HEK293T (cell line): ENCODE results near the gene UBXN2A.

ENCODE experiments used
- CTCF ChIA-PET: fragments of 350-600 bp; formaldehyde crosslinking; extraction: SDS; loops from one replicate; lab custom pipeline; 2021; ENCODE audit warnings: antibody characterized with exemption, inconsistent platforms; lab: Yijun Ruan, JAX
- POLR2A ChIA-PET: fragments of 350-600 bp; formaldehyde crosslinking; extraction: SDS; loops from one replicate; lab custom pipeline; 2020; ENCODE audit warnings: antibody characterized with exemption, inconsistent platforms; lab: Yijun Ruan, JAX
- DNase-seq: peaks from one replicate; pipeline ENCODE4 v3.0.0; 2012; ENCODE audit warnings: mixed read lengths; ENCODE audit errors: extremely low spot score
- ARNT ChIP-seq: fragments of 450-650 bp; IDR thresholded peaks from 2 replicates; pipeline ENCODE4 v1.6.1; 2017; ENCODE audit warnings: mild to moderate bottlenecking
- BHLHE40 ChIP-seq: fragments of 450-650 bp; IDR thresholded peaks from 2 replicates; pipeline ENCODE4 v1.6.1; 2016; ENCODE audit warnings: mild to moderate bottlenecking, moderate library complexity, borderline replicate concordance
- CTBP1 ChIP-seq: fragments of 450-650 bp; IDR thresholded peaks from 2 replicates; pipeline ENCODE4 v1.6.1; 2016; ENCODE audit warnings: borderline replicate concordance
- ELF4 ChIP-seq: fragments of 450-650 bp; IDR thresholded peaks from 2 replicates; pipeline ENCODE4 v1.6.1; 2017; ENCODE audit warnings: antibody characterized with exemption
- FOXA1 ChIP-seq: fragments of 450-650 bp; IDR thresholded peaks from 2 replicates; pipeline ENCODE4 v1.6.1; 2016; ENCODE audit warnings: mild to moderate bottlenecking
- FOXK2 ChIP-seq: fragments of 450-650 bp; IDR thresholded peaks from 2 replicates; pipeline ENCODE4 v1.6.1; 2016; ENCODE audit warnings: mild to moderate bottlenecking
- FOXM1 ChIP-seq: fragments of 450-650 bp; IDR thresholded peaks from 2 replicates; pipeline ENCODE4 v1.6.1; 2017; ENCODE audit warnings: mild to moderate bottlenecking, borderline replicate concordance
- HDGF ChIP-seq: fragments of 450-650 bp; IDR thresholded peaks from 2 replicates; pipeline ENCODE4 v1.6.1; 2017; ENCODE audit warnings: antibody characterized with exemption, borderline replicate concordance
- L3MBTL2 ChIP-seq: fragments of 450-650 bp; conservative IDR thresholded peaks from 2 replicates; pipeline ENCODE4 v1.6.1; 2016; ENCODE audit warnings: mild to moderate bottlenecking
- LEF1 ChIP-seq: fragments of 450-650 bp; IDR thresholded peaks from 2 replicates; pipeline ENCODE4 v1.6.1; 2017; ENCODE audit warnings: mild to moderate bottlenecking, borderline replicate concordance
- NFRKB ChIP-seq: fragments of 450-650 bp; IDR thresholded peaks from 2 replicates; pipeline ENCODE4 v1.6.1; 2016; ENCODE audit warnings: mild to moderate bottlenecking, moderate library complexity
- SP1 ChIP-seq: fragments of 450-650 bp; IDR thresholded peaks from 2 replicates; pipeline ENCODE4 v1.6.1; 2017
- SUZ12 ChIP-seq: fragments of 450-650 bp; IDR thresholded peaks from 2 replicates; pipeline ENCODE4 v1.6.1; 2016; ENCODE audit warnings: mild to moderate bottlenecking
- TARDBP ChIP-seq: fragments of 450-650 bp; IDR thresholded peaks from 2 replicates; pipeline ENCODE4 v1.6.1; 2016
- ZNF384 ChIP-seq: fragments of 450-650 bp; IDR thresholded peaks from 2 replicates; pipeline ENCODE4 v1.6.1; 2016
- TF ChIP-seq, protein P1 (sequence below): fragments of 450-650 bp; IDR thresholded peaks from 2 replicates; pipeline ENCODE4 v1.6.1; 2016

The UBXN2A gene

DNA sequence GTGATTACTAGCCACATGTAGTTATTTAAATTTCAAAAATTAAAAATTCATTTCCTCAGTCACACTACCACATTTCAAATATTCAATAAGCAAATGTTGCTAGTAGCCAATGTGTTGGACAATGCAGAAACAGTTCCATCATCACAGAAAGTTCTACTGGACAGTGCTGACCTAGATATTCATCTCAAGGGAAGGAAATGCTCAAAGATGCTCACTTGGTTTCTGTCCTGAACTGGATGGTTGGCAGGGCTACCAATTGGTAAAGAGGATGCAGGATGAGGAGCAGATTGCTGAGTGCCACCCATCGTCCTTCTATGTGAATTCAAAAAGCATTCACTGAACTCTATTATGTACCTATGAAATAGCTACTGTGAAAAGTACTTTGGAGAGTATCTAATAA is 6.0 kb upstream of the UBXN2A start:
- ChIA-PET POLR2A (interaction anchor here (1.8 kb wide), 1 partner anchor 113 kb away, joined by 4 read pairs; the partner anchor contains the start of gene WDCP), CTCF (no interaction called here)
- no peak for TF ChIP-seq TARDBP
- TF ChIP-seq FOXA1 = no peak
- TF ChIP-seq NFRKB = no peak
- no peak for TF ChIP-seq ARNT
- TF ChIP-seq, protein P1, sequence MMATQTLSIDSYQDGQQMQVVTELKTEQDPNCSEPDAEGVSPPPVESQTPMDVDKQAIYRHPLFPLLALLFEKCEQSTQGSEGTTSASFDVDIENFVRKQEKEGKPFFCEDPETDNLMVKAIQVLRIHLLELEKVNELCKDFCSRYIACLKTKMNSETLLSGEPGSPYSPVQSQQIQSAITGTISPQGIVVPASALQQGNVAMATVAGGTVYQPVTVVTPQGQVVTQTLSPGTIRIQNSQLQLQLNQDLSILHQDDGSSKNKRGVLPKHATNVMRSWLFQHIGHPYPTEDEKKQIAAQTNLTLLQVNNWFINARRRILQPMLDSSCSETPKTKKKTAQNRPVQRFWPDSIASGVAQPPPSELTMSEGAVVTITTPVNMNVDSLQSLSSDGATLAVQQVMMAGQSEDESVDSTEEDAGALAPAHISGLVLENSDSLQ = no peak
- TF ChIP-seq ELF4 = no peak
- TF ChIP-seq SP1 = no peak
- TF ChIP-seq SUZ12 = no peak
- TF ChIP-seq LEF1 = no peak
- no peak for TF ChIP-seq HDGF
- TF ChIP-seq FOXM1 = no peak
- no peak for TF ChIP-seq BHLHE40
- TF ChIP-seq ZNF384 = no peak
- no peak for TF ChIP-seq CTBP1
- no peak for DNase-seq

DNA sequence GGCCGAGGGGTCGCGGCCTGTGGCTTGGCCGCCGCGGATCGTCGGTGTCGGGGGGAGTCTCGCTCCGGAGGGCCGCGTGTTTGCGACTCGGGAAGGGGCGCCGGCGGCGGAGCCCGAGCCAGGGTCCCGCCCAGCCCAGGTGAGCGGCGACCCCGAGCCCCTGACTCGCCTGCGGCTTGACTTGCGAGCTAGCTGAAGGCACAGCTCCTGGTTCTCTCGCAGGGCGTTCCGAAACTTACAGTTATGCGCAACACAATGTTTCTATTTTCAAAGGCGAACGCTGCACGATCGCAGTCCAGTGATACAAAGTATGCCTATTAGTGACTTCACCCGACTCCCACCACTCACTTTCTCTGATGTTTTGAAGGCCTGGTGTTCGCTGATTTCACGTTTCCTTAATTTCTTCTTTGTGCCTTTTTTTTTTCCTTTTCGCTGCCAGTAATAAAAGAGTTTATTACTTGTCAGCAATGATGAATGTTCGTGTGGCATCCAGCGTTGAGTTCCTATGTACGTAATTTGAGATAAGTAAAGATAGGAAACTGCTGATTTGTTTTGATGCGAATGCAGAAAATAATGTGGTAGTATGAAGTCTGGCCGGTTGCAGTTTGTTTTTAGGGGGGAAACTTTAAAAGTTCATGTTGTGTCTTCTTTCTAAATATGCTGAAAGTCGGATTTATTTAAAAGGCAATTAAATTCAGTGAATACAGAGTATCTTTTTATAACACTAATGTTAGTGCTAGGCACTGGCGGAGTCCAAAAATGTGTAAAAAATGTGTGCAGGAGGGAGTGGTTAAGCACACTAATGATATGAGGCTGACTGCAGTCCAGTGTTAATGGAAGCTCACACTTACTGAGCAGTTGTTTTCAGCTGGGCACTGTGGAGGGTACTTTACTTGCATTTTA is 706 bp downstream of the UBXN2A start:
- TF ChIP-seq SP1 (no peak), LEF1 (no peak), ZNF384 (peak; percentile 88), FOXK2 (no peak), BHLHE40 (no peak), ARNT (no peak), CTBP1 (peak; percentile 59; the same call in 1 of the 2 replicates), ELF4 (no peak), L3MBTL2 (no peak), HDGF (no peak), FOXA1 (no peak), FOXM1 (no peak), NFRKB (no peak), SUZ12 (no peak)
- TF ChIP-seq, protein P1 = peak; percentile 94
- ChIA-PET CTCF (interaction anchor here (5.7 kb wide), 1 partner anchor 15 kb away, joined by 27 read pairs; the partner anchor contains the start of gene ATAD2B), POLR2A (interaction anchor here (0.7 to 4.5 kb wide), 5 partner anchors 10 to 143 kb away, joined by 3 to 80 read pairs (median 6); partner anchors contain the start of genes ATAD2B, SF3B6, TP53I3 and WDCP)
- DNase-seq = peak; percentile 46

DNA sequence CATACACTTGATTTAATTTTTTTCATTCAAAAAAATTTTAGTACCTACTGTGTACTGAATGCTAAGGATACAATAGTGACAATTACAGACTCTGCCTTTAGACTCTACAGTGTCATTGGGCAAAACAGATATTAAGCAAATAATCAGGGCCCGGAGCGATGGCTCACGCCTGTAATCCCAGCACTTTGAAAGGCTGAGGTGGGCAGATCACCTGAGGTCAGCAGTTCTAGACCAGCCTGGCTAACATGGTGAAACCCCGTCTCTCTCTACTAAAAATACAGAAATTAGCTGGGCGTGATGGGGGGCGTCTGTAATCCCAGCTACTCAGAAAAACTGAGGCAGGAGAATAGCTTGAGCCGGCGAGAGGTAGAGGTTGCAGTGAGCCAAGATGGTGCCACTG is 1.4 kb downstream of the UBXN2A start:
- no peak for DNase-seq
- ChIA-PET POLR2A (interaction anchor here (2.7 to 4.5 kb wide), 2 partner anchors 15 to 105 kb away, joined by 12 to 80 read pairs; partner anchors contain the start of genes ATAD2B and WDCP), CTCF (interaction anchor here (0.7 to 5.7 kb wide), 2 partner anchors 16 to 192 kb away, joined by 3 to 27 read pairs; partner anchors contain the start of gene ATAD2B)
- TF ChIP-seq SUZ12 (no peak), ELF4 (no peak), FOXM1 (no peak), SP1 (no peak), NFRKB (no peak), TARDBP (no peak), L3MBTL2 (no peak), ARNT (no peak), FOXK2 (no peak), HDGF (no peak), LEF1 (no peak)
- TF ChIP-seq, protein P1 = no peak

DNA sequence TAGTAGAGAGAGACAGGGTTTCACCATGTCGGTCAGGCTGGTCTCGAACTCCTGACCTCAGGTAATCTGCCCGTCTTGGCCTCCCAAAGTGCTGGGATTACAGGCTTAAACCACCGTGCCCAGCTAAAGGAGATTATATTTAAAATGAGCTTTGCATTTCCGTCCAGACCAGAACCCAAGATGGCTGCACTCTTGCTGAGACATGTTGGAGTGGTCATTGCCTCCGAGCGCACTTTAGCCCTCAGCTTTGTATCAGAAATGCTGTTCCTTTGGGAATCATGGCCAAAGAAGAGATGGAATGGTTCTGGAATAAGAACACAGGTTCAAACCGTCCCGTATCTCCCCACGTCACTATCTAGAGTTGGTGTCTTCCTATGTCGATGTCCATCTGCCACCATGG is 3.4 kb downstream of the UBXN2A start:
- ChIA-PET POLR2A (no interaction called here), CTCF (interaction anchor here (5.7 kb wide), 1 partner anchor 18 kb away, joined by 27 read pairs; the partner anchor contains the start of gene ATAD2B)
- TF ChIP-seq ZNF384 (no peak), TARDBP (no peak), FOXK2 (no peak), SP1 (no peak)
- TF ChIP-seq, protein P1 = no peak

DNA sequence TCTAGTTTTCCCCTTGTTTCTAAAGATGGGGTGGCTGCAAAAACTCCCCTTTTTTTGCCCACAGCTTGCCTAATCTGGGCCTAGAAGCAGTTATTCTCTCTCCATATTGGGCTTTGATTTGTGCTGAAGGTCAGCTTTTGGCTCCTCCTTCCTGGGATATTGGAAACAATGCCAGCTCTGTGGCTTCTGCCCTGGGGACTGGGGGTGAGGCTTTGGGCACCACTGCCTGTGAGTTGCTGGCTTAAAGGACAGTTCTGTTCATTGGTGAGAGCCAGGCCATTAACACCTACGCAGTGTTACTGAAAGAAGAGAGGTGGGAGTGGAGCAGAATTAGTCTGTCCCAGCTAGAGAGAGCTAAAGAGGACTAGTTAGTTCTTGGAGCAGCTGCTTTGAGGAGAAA is 4.3 kb downstream of the UBXN2A start:
- no peak for DNase-seq
- ChIA-PET CTCF (interaction anchor here (1.2 kb wide), 1 partner anchor 18 kb away, joined by 5 read pairs; the partner anchor contains the start of gene ATAD2B), POLR2A (interaction anchor here (1.3 kb wide), 1 partner anchor 16 kb away, joined by 3 read pairs; no protein-coding TSS in a partner anchor)
- TF ChIP-seq NFRKB (no peak), FOXM1 (no peak), TARDBP (no peak), CTBP1 (no peak), L3MBTL2 (no peak), ARNT (no peak), HDGF (no peak), ELF4 (no peak), FOXA1 (no peak), SP1 (no peak)

More for the DNA sequence above, 3.4 kb downstream of the UBXN2A start:
- no peak for DNase-seq
